A549 (cell line): ENCODE data around the gene C11orf68. TPM values are rescaled to one million over a fixed set of nuclear protein-coding genes. Genes with fewer than 3 reads are reported as not detected.
A peak's percentile ranks its signal among the peaks of the same experiment; 100 is the strongest.

ENCODE experiments used
- ATAC-seq, 2 experiments: fragments of 200-7000 bp in 1 of 2; fragments of >200 bp in 1 of 2; cut with Nextera tagmentation in 1 of 2; cut with Tn5 transposase in 1 of 2; 3 replicates each; pipeline versions ENCODE4 v1.8.0 to v1.9.1; 2018 to 2020; ENCODE audit warnings: mild to moderate bottlenecking in 1 of 2, moderate library complexity in 1 of 2
- CTCF ChIA-PET: fragments of 300-600 bp; sonication (Branson Sonifier 250); formaldehyde crosslinking; extraction: SDS; loops from one replicate; lab custom pipeline; 2021; ENCODE audit warnings: antibody characterized with exemption, inconsistent platforms; lab: Yijun Ruan, JAX
- POLR2A ChIA-PET: fragments of 350-600 bp; formaldehyde crosslinking; extraction: SDS; loops from one replicate; lab custom pipeline; 2021; ENCODE audit warnings: antibody characterized with exemption, inconsistent platforms; lab: Yijun Ruan, JAX
- DNase-seq, 2 experiments: peaks; one replicate each; pipeline versions ENCODE4 v3.0.0 to v3.0.0-alpha.2; 2011 to 2016; ENCODE audit warnings: low read depth in 1 of 2, low spot score in 1 of 2
- FAIRE-seq: peaks from 2 replicates; lab custom pipeline; 2011; peaks lifted over from hg19 to GRCh38; lab: Jason Lieb, UNC
- H3K27ac ChIP-seq, 2 experiments: fragments of >200 bp; sonication (Bioruptor Twin); formaldehyde crosslinking; 3 replicates each; pipeline ENCODE4 v1.5.1; 2016 to 2017
- H3K4me1 ChIP-seq: fragments of >200 bp; sonication (Bioruptor Twin); formaldehyde crosslinking; 3 replicates; pipeline ENCODE4 v1.6.1; 2016
- H3K4me2 ChIP-seq: fragments of >200 bp; sonication (Bioruptor Twin); formaldehyde crosslinking; 3 replicates; pipeline ENCODE4 v1.6.1; 2016
- H3K4me3 ChIP-seq: fragments of >200 bp; sonication (Bioruptor Twin); formaldehyde crosslinking; 3 replicates; pipeline ENCODE4 v1.5.1; 2016
- H3K9me3 ChIP-seq: fragments of >200 bp; sonication (Bioruptor Twin); formaldehyde crosslinking; 3 replicates; pipeline ENCODE4 v1.6.1; 2016
- CBX8 ChIP-seq: fragments of 200-600 bp; sonication (generic); IDR thresholded peaks from 2 replicates; pipeline ENCODE4 v1.6.1; 2016
- CHD4 ChIP-seq: fragments of 200-600 bp; sonication (generic); IDR thresholded peaks from 2 replicates; pipeline ENCODE4 v1.6.1; 2016; ENCODE audit warnings: antibody characterized with exemption, mild to moderate bottlenecking, borderline replicate concordance
- EHF ChIP-seq: fragments of 250-450 bp; sonication (Bioruptor Pico); IDR thresholded peaks from 2 replicates; pipeline ENCODE4 v1.5.0; 2020; ENCODE audit warnings: mild to moderate bottlenecking
- EHMT2 ChIP-seq: fragments of 200-600 bp; sonication (generic); IDR thresholded peaks from 2 replicates; pipeline ENCODE4 v1.6.1; 2016; ENCODE audit warnings: antibody characterized with exemption, low read depth, mild to moderate bottlenecking, moderate library complexity
- ESRRA ChIP-seq: fragments of 150-350 bp; IDR thresholded peaks from 2 replicates; pipeline ENCODE4 v1.6.1; 2014; ENCODE audit warnings: mild to moderate bottlenecking, low read length, borderline replicate concordance
- FOXS1 ChIP-seq: fragments of 250-450 bp; sonication (Bioruptor Pico); IDR thresholded peaks from 2 replicates; pipeline ENCODE4 v1.5.0; 2020; ENCODE audit warnings: mild to moderate bottlenecking, moderate library complexity
- HDAC2 ChIP-seq: fragments of 200-600 bp; sonication (generic); IDR thresholded peaks from 2 replicates; pipeline ENCODE4 v1.6.1; 2016
- HOXB5 ChIP-seq: fragments of 250-450 bp; sonication (Bioruptor Pico); IDR thresholded peaks from 2 replicates; pipeline ENCODE4 v1.5.0; 2020; ENCODE audit warnings: mild to moderate bottlenecking, moderate library complexity
- JUN ChIP-seq, 2 experiments: fragments of >200 bp; sonication (Bioruptor Twin); formaldehyde crosslinking; IDR thresholded peaks; 2 replicates in 1 of 2; 3 replicates in 1 of 2; pipeline ENCODE4 v1.6.1; 2016 to 2017
- JUNB ChIP-seq: fragments of >200 bp; sonication (Bioruptor Twin); formaldehyde crosslinking; IDR thresholded peaks from 2 replicates; pipeline ENCODE4 v1.6.1; 2016
- KDM1A ChIP-seq: fragments of 200-600 bp; sonication (generic); IDR thresholded peaks from 2 replicates; pipeline ENCODE4 v1.6.1; 2016; ENCODE audit warnings: low read depth, mild to moderate bottlenecking
- MAFK ChIP-seq: fragments of 450-650 bp; IDR thresholded peaks from 2 replicates; pipeline ENCODE4 v1.6.1; 2014; ENCODE audit not compliant: partially characterized antibody
- MYC ChIP-seq: IDR thresholded peaks from 2 replicates; pipeline ENCODE4 v1.6.1; 2012; ENCODE audit warnings: mild to moderate bottlenecking, inconsistent platforms, low read length, improper control_type of control experiment, borderline replicate concordance
- NPAS2 ChIP-seq: fragments of 250-450 bp; sonication (Bioruptor Pico); IDR thresholded peaks from 2 replicates; pipeline ENCODE4 v1.8.0; 2022; ENCODE audit warnings: mild to moderate bottlenecking, moderate library complexity, borderline replicate concordance
- NR3C1 ChIP-seq: fragments of >200 bp; sonication (Bioruptor Twin); formaldehyde crosslinking; IDR thresholded peaks from 3 replicates; pipeline ENCODE4 v1.6.1; 2017
- PHF8 ChIP-seq: fragments of 200-600 bp; sonication (generic); IDR thresholded peaks from 2 replicates; pipeline ENCODE4 v1.6.1; 2016; ENCODE audit warnings: low read depth, mild to moderate bottlenecking, antibody characterized with exemption, moderate library complexity, borderline replicate concordance
- POLR2A ChIP-seq: IDR thresholded peaks from 2 replicates; pipeline ENCODE4 v1.6.1; 2012; ENCODE audit warnings: mild to moderate bottlenecking, low read length
- RNF2 ChIP-seq: fragments of 200-600 bp; sonication (generic); IDR thresholded peaks from 2 replicates; pipeline ENCODE4 v1.6.1; 2016; ENCODE audit warnings: low read depth, mild to moderate bottlenecking, antibody characterized with exemption, moderate library complexity, borderline replicate concordance
- SMC3 ChIP-seq: fragments of >200 bp; sonication (Bioruptor Twin); formaldehyde crosslinking; IDR thresholded peaks from 3 replicates; pipeline ENCODE4 v1.6.1; 2018; ENCODE audit warnings: inconsistent platforms
- SREBF2 ChIP-seq: fragments of 450-650 bp; IDR thresholded peaks from 2 replicates; pipeline ENCODE4 v1.6.1; 2014; ENCODE audit warnings: mild to moderate bottlenecking, moderate library complexity
- WGBS: methylation state at CpG from one replicate; pipeline ENCODE4 v1.1.6; 2017; ENCODE audit errors: missing lambda C conversion rate; 5-methylcytosine and 5-hydroxymethylcytosine counted together
- polyA plus RNA-seq, 4 experiments: library from polyadenylated mRNA; depleted of rRNA in 3 of 4; stranded (reverse); fragments of >200 nt; fragmentation: RNase III in 1 of 4; extraction: RNeasy Plus Mini Kit Qiagen cat#74134 plus additional on column Dnase treatment in 1 of 4; gene quantifications; 2 replicates in 3 of 4; 3 replicates in 1 of 4; pipeline ENCODE4 v1.2.3, GENCODE V29; 2011 to 2017
- TF ChIP-seq, protein P1 (sequence below): IDR thresholded peaks from 2 replicates; pipeline ENCODE4 v1.6.1; 2012; ENCODE audit warnings: low read depth, borderline replicate concordance
- TF ChIP-seq, protein P2 (sequence below): fragments of 200-600 bp; sonication (generic); IDR thresholded peaks from 2 replicates; pipeline ENCODE4 v1.6.1; 2016; ENCODE audit warnings: antibody characterized with exemption, mild to moderate bottlenecking, moderate library complexity
- TF ChIP-seq, protein P3 (sequence below): fragments of >200 bp; sonication (Bioruptor Twin); formaldehyde crosslinking; IDR thresholded peaks from 3 replicates; pipeline ENCODE4 v1.6.1; 2016
- TF ChIP-seq, protein P4 (sequence below): fragments of 250-450 bp; sonication (Bioruptor Pico); IDR thresholded peaks from 2 replicates; pipeline ENCODE4 v1.5.0; 2021; ENCODE audit warnings: mild to moderate bottlenecking, moderate library complexity, borderline replicate concordance
- TF ChIP-seq, protein P5 (sequence below): fragments of >200 bp; sonication (Bioruptor Twin); formaldehyde crosslinking; IDR thresholded peaks from 2 replicates; pipeline ENCODE4 v1.6.1; 2016
- TF ChIP-seq, protein P6 (sequence below): fragments of 150-350 bp; IDR thresholded peaks from 2 replicates; pipeline ENCODE4 v1.6.1; 2014; ENCODE audit warnings: low read depth, mild to moderate bottlenecking, low read length

Gene C11orf68
- polyA plus RNA-seq, 2 of the 4 experiments (the other 2 are of a cell fraction): 10.6 to 17.0 TPM

DNA sequence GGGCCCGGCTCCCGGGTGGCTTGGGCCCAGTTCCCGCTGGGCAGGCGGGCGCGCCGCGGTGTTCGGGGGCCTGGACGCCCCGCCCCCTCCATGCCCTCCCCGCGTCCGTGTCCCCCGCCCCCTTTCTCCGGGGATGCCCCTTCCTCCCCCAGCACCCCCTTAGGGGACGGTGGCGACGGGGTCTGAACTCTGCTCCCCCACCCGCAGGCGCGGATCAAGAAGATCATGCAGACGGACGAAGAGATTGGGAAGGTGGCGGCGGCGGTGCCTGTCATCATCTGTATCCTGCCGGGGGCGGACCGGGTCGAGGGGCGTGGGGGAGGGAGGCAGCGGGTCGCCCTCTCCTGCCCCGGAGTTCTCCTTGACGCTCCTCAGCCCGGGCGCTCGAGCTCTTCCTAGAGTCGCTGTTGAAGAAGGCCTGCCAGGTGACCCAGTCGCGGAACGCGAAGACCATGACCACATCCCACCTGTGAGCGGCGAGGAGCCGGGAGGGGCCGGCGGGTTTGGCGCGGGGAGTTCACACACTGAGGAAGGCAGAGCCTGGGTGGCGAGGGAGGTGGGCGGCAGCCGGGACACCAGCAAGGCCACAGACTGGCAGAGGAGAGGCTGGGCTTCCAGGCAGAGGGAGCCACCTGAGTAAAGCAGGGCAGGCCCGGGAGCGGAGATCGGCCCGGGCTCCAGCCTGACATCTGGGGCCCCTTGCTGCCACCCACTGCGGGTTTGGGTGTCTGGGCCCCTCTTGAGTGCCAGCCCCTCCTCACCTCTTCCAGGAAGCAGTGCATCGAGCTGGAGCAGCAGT, 910 bp upstream of the C11orf68 start:
- POLR2A ChIA-PET: interaction anchor here (0.6 kb wide), 1 partner anchor 31 kb away, joined by 3 read pairs; the partner anchor contains the start of gene FIBP
- FAIRE-seq: no peak
- peak in 1 of 2 experiments; percentile 46 for DNase-seq
- TF ChIP-seq POLR2A (no peak), PHF8 (peak; percentile 40; the same call in 1 of the 2 replicates)
- TF ChIP-seq, all 56 proteins: peak for 1
- Histone ChIP-seq H3K4me3 (peak overlapping the region; percentile 64), H3K4me2 (peak overlapping the region; percentile 91), H3K27ac (peak overlapping the region; percentile 91 to 100), H3K9me3 (no peaks in the 10 kb centered on the region), H3K4me1 (peaks cover 45% of the 10 kb centered on the region)
- 1% methylated on average over 16 of the region's 60 CpGs for WGBS
- peak; percentile 14 to 31; a peak in 5 of 6 replicates for ATAC-seq
- CTCF ChIA-PET: interaction anchor here (2.5 to 31.6 kb wide), 2 partner anchors 26 to 69 kb away, joined by 8 to 618 read pairs; partner anchors contain the start of genes CCDC85B, FIBP and FOSL1

DNA sequence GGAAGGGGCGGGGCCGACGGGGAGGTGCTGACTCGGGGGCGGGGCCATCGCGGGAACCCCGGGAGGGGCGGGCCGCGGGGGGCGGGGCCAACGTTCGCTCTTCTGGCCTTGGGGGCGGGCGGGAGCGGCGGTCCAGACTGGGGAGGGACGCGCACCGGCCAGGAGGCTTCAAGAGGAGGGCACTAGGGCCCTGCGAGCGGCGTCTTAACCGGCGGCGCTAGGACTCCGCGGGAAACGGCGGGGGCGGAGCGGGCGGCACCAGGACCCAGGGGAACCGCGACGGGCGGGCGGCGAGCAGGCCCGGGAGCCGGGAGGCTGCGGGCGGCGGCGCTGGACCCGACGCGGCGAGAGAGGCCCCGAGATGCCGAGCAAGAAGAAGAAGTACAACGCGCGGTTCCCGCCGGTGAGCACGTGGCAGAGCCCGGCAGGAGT, 295 bp upstream of the C11orf68 start, which contains the start of gene DRAP1:
DRAP1 (plus strand) TSS at position 286 of the 432 bp plus-strand sequence; CDS start at position 362, 76 bp downstream.
- peak; percentile 65 to 81 for ATAC-seq
- peak within 1 kb of the TSS; percentile 95 to 100 for H3K27ac ChIP-seq
- no peaks in the 10 kb centered on the region for H3K9me3 ChIP-seq
- POLR2A ChIA-PET: interaction anchor here (1.0 to 1.9 kb wide), 3 partner anchors 19 to 31 kb away, joined by 5 to 7 read pairs (median 7); partner anchors contain the start of genes CCDC85B, FIBP and FOSL1
- peak within 1 kb of the TSS; percentile 97 for H3K4me3 ChIP-seq
- FAIRE-seq: no peak
- WGBS: no CpG with 5 or more reads among the region's 59 CpGs
- CTCF ChIA-PET: interaction anchor here (1.2 to 31.6 kb wide), 3 partner anchors 25 to 69 kb away, joined by 3 to 618 read pairs (median 8); partner anchors contain the start of genes CCDC85B, FIBP and FOSL1
- peaks cover 49% of the 10 kb centered on the region for H3K4me1 ChIP-seq
- DNase-seq: peak; percentile 86 to 99
- H3K4me2 ChIP-seq: peak within 1 kb of the TSS; percentile 98
- no peak for TF ChIP-seq SREBF2
- TF ChIP-seq JUNB: no peak
- no peak for TF ChIP-seq NR3C1
- TF ChIP-seq, protein P1, sequence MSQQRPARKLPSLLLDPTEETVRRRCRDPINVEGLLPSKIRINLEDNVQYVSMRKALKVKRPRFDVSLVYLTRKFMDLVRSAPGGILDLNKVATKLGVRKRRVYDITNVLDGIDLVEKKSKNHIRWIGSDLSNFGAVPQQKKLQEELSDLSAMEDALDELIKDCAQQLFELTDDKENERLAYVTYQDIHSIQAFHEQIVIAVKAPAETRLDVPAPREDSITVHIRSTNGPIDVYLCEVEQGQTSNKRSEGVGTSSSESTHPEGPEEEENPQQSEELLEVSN: peak; percentile 36; the same call in 1 of the 2 replicates
- no peak for TF ChIP-seq HOXB5 (CRISPR knock-in tag)
- TF ChIP-seq, protein P2, sequence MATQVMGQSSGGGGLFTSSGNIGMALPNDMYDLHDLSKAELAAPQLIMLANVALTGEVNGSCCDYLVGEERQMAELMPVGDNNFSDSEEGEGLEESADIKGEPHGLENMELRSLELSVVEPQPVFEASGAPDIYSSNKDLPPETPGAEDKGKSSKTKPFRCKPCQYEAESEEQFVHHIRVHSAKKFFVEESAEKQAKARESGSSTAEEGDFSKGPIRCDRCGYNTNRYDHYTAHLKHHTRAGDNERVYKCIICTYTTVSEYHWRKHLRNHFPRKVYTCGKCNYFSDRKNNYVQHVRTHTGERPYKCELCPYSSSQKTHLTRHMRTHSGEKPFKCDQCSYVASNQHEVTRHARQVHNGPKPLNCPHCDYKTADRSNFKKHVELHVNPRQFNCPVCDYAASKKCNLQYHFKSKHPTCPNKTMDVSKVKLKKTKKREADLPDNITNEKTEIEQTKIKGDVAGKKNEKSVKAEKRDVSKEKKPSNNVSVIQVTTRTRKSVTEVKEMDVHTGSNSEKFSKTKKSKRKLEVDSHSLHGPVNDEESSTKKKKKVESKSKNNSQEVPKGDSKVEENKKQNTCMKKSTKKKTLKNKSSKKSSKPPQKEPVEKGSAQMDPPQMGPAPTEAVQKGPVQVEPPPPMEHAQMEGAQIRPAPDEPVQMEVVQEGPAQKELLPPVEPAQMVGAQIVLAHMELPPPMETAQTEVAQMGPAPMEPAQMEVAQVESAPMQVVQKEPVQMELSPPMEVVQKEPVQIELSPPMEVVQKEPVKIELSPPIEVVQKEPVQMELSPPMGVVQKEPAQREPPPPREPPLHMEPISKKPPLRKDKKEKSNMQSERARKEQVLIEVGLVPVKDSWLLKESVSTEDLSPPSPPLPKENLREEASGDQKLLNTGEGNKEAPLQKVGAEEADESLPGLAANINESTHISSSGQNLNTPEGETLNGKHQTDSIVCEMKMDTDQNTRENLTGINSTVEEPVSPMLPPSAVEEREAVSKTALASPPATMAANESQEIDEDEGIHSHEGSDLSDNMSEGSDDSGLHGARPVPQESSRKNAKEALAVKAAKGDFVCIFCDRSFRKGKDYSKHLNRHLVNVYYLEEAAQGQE: no peak; the same call in 1 of the 2 replicates
- peak; percentile 65; the same call in 1 of the 2 replicates for TF ChIP-seq MYC
- TF ChIP-seq ESRRA: no peak
- TF ChIP-seq, protein P3, sequence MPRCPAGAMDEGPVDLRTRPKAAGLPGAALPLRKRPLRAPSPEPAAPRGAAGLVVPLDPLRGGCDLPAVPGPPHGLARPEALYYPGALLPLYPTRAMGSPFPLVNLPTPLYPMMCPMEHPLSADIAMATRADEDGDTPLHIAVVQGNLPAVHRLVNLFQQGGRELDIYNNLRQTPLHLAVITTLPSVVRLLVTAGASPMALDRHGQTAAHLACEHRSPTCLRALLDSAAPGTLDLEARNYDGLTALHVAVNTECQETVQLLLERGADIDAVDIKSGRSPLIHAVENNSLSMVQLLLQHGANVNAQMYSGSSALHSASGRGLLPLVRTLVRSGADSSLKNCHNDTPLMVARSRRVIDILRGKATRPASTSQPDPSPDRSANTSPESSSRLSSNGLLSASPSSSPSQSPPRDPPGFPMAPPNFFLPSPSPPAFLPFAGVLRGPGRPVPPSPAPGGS: peak; percentile 40; the same call in 1 of the 3 replicates
- no peak for TF ChIP-seq NPAS2 (CRISPR knock-in tag)
- no peak for TF ChIP-seq CHD4
- TF ChIP-seq, protein P4, sequence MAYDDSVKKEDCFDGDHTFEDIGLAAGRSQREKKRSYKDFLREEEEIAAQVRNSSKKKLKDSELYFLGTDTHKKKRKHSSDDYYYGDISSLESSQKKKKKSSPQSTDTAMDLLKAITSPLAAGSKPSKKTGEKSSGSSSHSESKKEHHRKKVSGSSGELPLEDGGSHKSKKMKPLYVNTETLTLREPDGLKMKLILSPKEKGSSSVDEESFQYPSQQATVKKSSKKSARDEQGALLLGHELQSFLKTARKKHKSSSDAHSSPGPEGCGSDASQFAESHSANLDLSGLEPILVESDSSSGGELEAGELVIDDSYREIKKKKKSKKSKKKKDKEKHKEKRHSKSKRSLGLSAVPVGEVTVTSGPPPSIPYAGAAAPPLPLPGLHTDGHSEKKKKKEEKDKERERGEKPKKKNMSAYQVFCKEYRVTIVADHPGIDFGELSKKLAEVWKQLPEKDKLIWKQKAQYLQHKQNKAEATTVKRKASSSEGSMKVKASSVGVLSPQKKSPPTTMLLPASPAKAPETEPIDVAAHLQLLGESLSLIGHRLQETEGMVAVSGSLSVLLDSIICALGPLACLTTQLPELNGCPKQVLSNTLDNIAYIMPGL: no peak
- TF ChIP-seq FOXS1 (CRISPR knock-in tag): no peak; the same call in 1 of the 2 replicates
- TF ChIP-seq CBX8: no peak
- peak; percentile 76 to 93 for TF ChIP-seq JUN (IDR thresholded peaks at IDR 0.05)
- no peak for TF ChIP-seq KDM1A
- TF ChIP-seq HDAC2: no peak
- TF ChIP-seq MAFK: no peak
- TF ChIP-seq RNF2: no peak
- TF ChIP-seq EHF (CRISPR knock-in tag): no peak
- no peak; the same call in 2 of the 3 replicates for TF ChIP-seq SMC3
- TF ChIP-seq EHMT2: no peak
- TF ChIP-seq, protein P5, sequence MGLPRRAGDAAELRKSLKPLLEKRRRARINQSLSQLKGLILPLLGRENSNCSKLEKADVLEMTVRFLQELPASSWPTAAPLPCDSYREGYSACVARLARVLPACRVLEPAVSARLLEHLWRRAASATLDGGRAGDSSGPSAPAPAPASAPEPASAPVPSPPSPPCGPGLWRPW: no peak
- peak; percentile 50 for TF ChIP-seq POLR2A
- TF ChIP-seq, protein P6, sequence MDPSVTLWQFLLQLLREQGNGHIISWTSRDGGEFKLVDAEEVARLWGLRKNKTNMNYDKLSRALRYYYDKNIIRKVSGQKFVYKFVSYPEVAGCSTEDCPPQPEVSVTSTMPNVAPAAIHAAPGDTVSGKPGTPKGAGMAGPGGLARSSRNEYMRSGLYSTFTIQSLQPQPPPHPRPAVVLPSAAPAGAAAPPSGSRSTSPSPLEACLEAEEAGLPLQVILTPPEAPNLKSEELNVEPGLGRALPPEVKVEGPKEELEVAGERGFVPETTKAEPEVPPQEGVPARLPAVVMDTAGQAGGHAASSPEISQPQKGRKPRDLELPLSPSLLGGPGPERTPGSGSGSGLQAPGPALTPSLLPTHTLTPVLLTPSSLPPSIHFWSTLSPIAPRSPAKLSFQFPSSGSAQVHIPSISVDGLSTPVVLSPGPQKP: no peak
